HG02973 (cell line): ENCODE measurements around the gene L1TD1.
"Not testable (repeated sequence)": the region's sequence is repeated elsewhere in the genome, so short reads cannot be mapped to it uniquely, and the experiment has no call there.

Source experiments
- ATAC-seq: cut with Tn5 transposase; IDR thresholded peaks from one replicate; pipeline ENCODE4 v1.9.1; 2021; ENCODE audit warnings: moderate library complexity; ENCODE audit not compliant: unreplicated experiment

L1TD1 gene

GRCh38 chr1:62198781-62199125, 4.1 kb downstream of the L1TD1 start:
- no peak for ATAC-seq

GRCh38 chr1:62207187-62207586, 12.5 kb downstream of the L1TD1 start:
- no peak for ATAC-seq

- no peak for ATAC-seq
Measured at GRCh38 chr1:62208087-62208486, 13.4 kb downstream of the L1TD1 start.

GRCh38 chr1:62208970-62209369, 14.3 kb downstream of the L1TD1 start:
- no peak for ATAC-seq

- ATAC-seq: no peak
Measured at GRCh38 chr1:62209931-62210595, 15.4 kb downstream of the L1TD1 start.

- ATAC-seq: no peak
Measured at GRCh38 chr1:62210960-62211359, 16.3 kb downstream of the L1TD1 start.

GRCh38 chr1:62212411-62212810, 17.8 kb downstream of the L1TD1 start:
- no peak for ATAC-seq

GRCh38 chr1:62213075-62213914, 18.6 kb downstream of the L1TD1 start:
- no peak for ATAC-seq

- ATAC-seq: no peak
Measured at GRCh38 chr1:62218604-62219003, 24.0 kb downstream of the L1TD1 start.

GRCh38 chr1:62220456-62220855, 25.8 kb downstream of the L1TD1 start:
- ATAC-seq: not testable (repeated sequence)

GRCh38 chr1:62221171-62221570, 26.5 kb downstream of the L1TD1 start:
- ATAC-seq: no peak

GRCh38 chr1:62222321-62222720, 27.7 kb downstream of the L1TD1 start:
- ATAC-seq: no peak

GRCh38 chr1:62224182-62224581, 29.5 kb downstream of the L1TD1 start:
- no peak for ATAC-seq

GRCh38 chr1:62227496-62227895, 32.8 kb downstream of the L1TD1 start:
- no peak for ATAC-seq

- ATAC-seq: no peak
Measured at GRCh38 chr1:62228136-62228882, 33.7 kb downstream of the L1TD1 start.

- no peak for ATAC-seq
Measured at GRCh38 chr1:62228883-62229187, 34.2 kb downstream of the L1TD1 start.

GRCh38 chr1:62229468-62229867, 34.8 kb downstream of the L1TD1 start:
- no peak for ATAC-seq

- ATAC-seq: no peak
Measured at GRCh38 chr1:62229932-62230331, 35.3 kb downstream of the L1TD1 start.

- ATAC-seq: no peak
Measured at GRCh38 chr1:62230718-62231117, 36.1 kb downstream of the L1TD1 start.

GRCh38 chr1:62232871-62233278, 38.2 kb downstream of the L1TD1 start:
- ATAC-seq: no peak

GRCh38 chr1:62233926-62234450, 39.3 kb downstream of the L1TD1 start:
- ATAC-seq: no peak

GRCh38 chr1:62234688-62235087, 40.0 kb downstream of the L1TD1 start:
- ATAC-seq: no peak
